Upper lobe of left lung (tissue), 4 donors: ENCODE results near the gene SURF4.

Experiments used
- CTCF ChIP-seq, 6 experiments: fragments of 450-650 bp in 4 of 6; fragments of 200-600 bp in 2 of 6; sonication (generic) in 2 of 6; IDR thresholded peaks; one replicate each; pipeline ENCODE4 v1.5.1; 2016 to 2019; ENCODE audit warnings: antibody characterized with exemption in 6 of 6
- EP300 ChIP-seq, 4 donors: sonication (generic); formaldehyde crosslinking; IDR thresholded peaks; one replicate each; pipeline ENCODE4 v1.5.1; 2017; ENCODE audit warnings: antibody characterized with exemption in 4 of 4, control low read depth in 2 of 4
- POLR2A ChIP-seq, 4 donors: fragments of 450-650 bp; IDR thresholded peaks; one replicate each; pipeline ENCODE4 v1.5.1; 2016 to 2017; ENCODE audit warnings: antibody characterized with exemption in 4 of 4, mild to moderate bottlenecking in 2 of 4
- POLR2AphosphoS5 ChIP-seq, 2 donors: sonication (generic); formaldehyde crosslinking; IDR thresholded peaks; one replicate each; pipeline ENCODE4 v1.5.1; 2017; ENCODE audit warnings: antibody characterized with exemption in 2 of 2

GRCh38 chr9:133332381-133332730, 43.5 kb downstream of the SURF4 start:
- no peak for TF ChIP-seq CTCF (IDR thresholded peaks at IDR 0.05)
- TF ChIP-seq POLR2AphosphoS5 (IDR thresholded peaks at IDR 0.05) = no peak
- TF ChIP-seq EP300 (IDR thresholded peaks at IDR 0.05) = no peak
- TF ChIP-seq POLR2A (IDR thresholded peaks at IDR 0.05) = no peak
